Measurements from ENCODE around the gene LAMB1.
"Not testable (repeated sequence)": the region's sequence is repeated elsewhere in the genome, so short reads cannot be mapped to it uniquely, and the experiment has no call there.

LAMB1 gene

GRCh38 chr7:107890493-107890961, 112.4 kb downstream of the LAMB1 start:
- 45% methylated on average over 4 of the region's 7 CpGs for WGBS

GRCh38 chr7:107889992-107890391, 113.0 kb downstream of the LAMB1 start:
- Histone ChIP-seq H3K27me3 (ENCODE audit: control insufficient read depth in 1 of 2, insufficient read depth in 1 of 2, low read length in 2 of 2) (peaks cover 8 to 10% of the 10 kb centered on the region in 2 experiments), H3K36me3 (ENCODE audit: control insufficient read depth in 1 of 2, insufficient read depth in 2 of 2, low read depth in 1 of 2, low read length in 2 of 2) (peaks cover 0 to 22% of the 10 kb centered on the region in 2 experiments), H3K9ac (ENCODE audit: low read length) (peak overlapping the region; percentile 95), H2AFZ (ENCODE audit: low read depth, low read length) (no peak overlapping the region), H2AK5ac (ENCODE audit: low read length, severe bottlenecking) (no peak overlapping the region), H3K79me1 (replicated peaks; ENCODE audit: low read length, poor library complexity, severe bottlenecking) (peaks cover 2% of the 10 kb centered on the region), H4K8ac (ENCODE audit: low read length) (no peak overlapping the region), H3K4me2 (ENCODE audit: low read length, poor library complexity, severe bottlenecking) (no peak overlapping the region), H2BK15ac (ENCODE audit: low read depth, poor library complexity, severe bottlenecking) (no peak overlapping the region), H2BK120ac (ENCODE audit: low read depth, low read length) (no peak overlapping the region), H3K9me3 (ENCODE audit: control insufficient read depth, low read length) (no peaks in the 10 kb centered on the region), H3K4ac (ENCODE audit: low read depth in 1 of 2, low read length in 2 of 2) (no peak overlapping the region), H3K4me3 (ENCODE audit: insufficient read depth in 1 of 2, low read depth in 1 of 2, low read length in 2 of 2) (no peak overlapping the region), H3K4me1 (ENCODE audit: control insufficient read depth, insufficient read depth, low read depth, low read length) (peaks cover 10% of the 10 kb centered on the region), H3K18ac (ENCODE audit: low read depth in 1 of 2, low read length in 2 of 2) (no peak overlapping the region), H3K27ac (ENCODE audit: low read length, poor library complexity, severe bottlenecking) (no peak overlapping the region), H4K91ac (ENCODE audit: low read length) (no peak overlapping the region), H3K23ac (ENCODE audit: low read length in 2 of 2) (no peak overlapping the region), H2BK5ac (ENCODE audit: low read depth, low read length, poor library complexity, severe bottlenecking) (no peak overlapping the region), H3K14ac (ENCODE audit: low read length in 2 of 2) (no peak overlapping the region), H2BK12ac (ENCODE audit: low read length in 2 of 2) (peak overlapping the region in 1 of 2 experiments; percentile 4)
- no peak for DNase-seq
- WGBS: 100% methylated on average over 1 of the region's 3 CpGs

More at GRCh38 chr7:107890493-107890961, 112.4 kb downstream of the LAMB1 start:
- Histone ChIP-seq H2BK15ac (ENCODE audit: low read depth, poor library complexity, severe bottlenecking) (no peak overlapping the region), H3K23ac (ENCODE audit: low read length in 2 of 2) (no peak overlapping the region), H3K18ac (ENCODE audit: low read depth in 1 of 2, low read length in 2 of 2) (peak overlapping the region in 1 of 2 experiments; percentile 8), H3K4me3 (ENCODE audit: insufficient read depth in 1 of 2, low read depth in 1 of 2, low read length in 2 of 2) (peak overlapping the region; percentile 79 to 90), H3K27ac (ENCODE audit: low read length, poor library complexity, severe bottlenecking) (peak overlapping the region; percentile 25), H3K9ac (ENCODE audit: low read length) (peak overlapping the region; percentile 95), H3K27me3 (ENCODE audit: control insufficient read depth in 1 of 2, insufficient read depth in 1 of 2, low read length in 2 of 2) (peaks cover 6% of the 10 kb centered on the region in 2 experiments), H2BK5ac (ENCODE audit: low read depth, low read length, poor library complexity, severe bottlenecking) (no peak overlapping the region), H2AK5ac (ENCODE audit: low read length, severe bottlenecking) (no peak overlapping the region), H3K36me3 (ENCODE audit: control insufficient read depth in 1 of 2, insufficient read depth in 2 of 2, low read depth in 1 of 2, low read length in 2 of 2) (peaks cover 0 to 28% of the 10 kb centered on the region in 2 experiments), H3K79me1 (replicated peaks; ENCODE audit: low read length, poor library complexity, severe bottlenecking) (peaks cover 2% of the 10 kb centered on the region), H3K4me2 (ENCODE audit: low read length, poor library complexity, severe bottlenecking) (peak overlapping the region; percentile 94), H2BK12ac (ENCODE audit: low read length in 2 of 2) (no peak overlapping the region), H4K91ac (ENCODE audit: low read length) (no peak overlapping the region), H2AFZ (ENCODE audit: low read depth, low read length) (peak overlapping the region; percentile 87), H2BK120ac (ENCODE audit: low read depth, low read length) (no peak overlapping the region), H4K8ac (ENCODE audit: low read length) (peak overlapping the region; percentile 32), H3K14ac (ENCODE audit: low read length in 2 of 2) (no peak overlapping the region), H3K4ac (ENCODE audit: low read depth in 1 of 2, low read length in 2 of 2) (peak overlapping the region in 1 of 2 experiments; percentile 58), H3K4me1 (ENCODE audit: control insufficient read depth, insufficient read depth, low read depth, low read length) (peaks cover 10% of the 10 kb centered on the region), H3K9me3 (ENCODE audit: control insufficient read depth, low read length) (no peaks in the 10 kb centered on the region)
- no peak for DNase-seq

GRCh38 chr7:107887827-107888226, 115.1 kb downstream of the LAMB1 start:
- H3K27ac ChIP-seq (ENCODE audit: low read length, poor library complexity, severe bottlenecking); H2BK5ac ChIP-seq (ENCODE audit: low read depth, low read length, poor library complexity, severe bottlenecking); H3K14ac ChIP-seq (ENCODE audit: low read length in 2 of 2); H3K79me1 ChIP-seq (replicated peaks; ENCODE audit: low read length, poor library complexity, severe bottlenecking); H3K23ac ChIP-seq (ENCODE audit: low read length in 2 of 2); H4K91ac ChIP-seq (ENCODE audit: low read length); DNase-seq; H2AFZ ChIP-seq (ENCODE audit: low read depth, low read length); H3K4me1 ChIP-seq (ENCODE audit: control insufficient read depth, insufficient read depth, low read depth, low read length); H2BK12ac ChIP-seq (ENCODE audit: low read length in 2 of 2); H3K4me3 ChIP-seq (ENCODE audit: insufficient read depth in 1 of 2, low read depth in 1 of 2, low read length in 2 of 2); H2AK5ac ChIP-seq (ENCODE audit: low read length, severe bottlenecking); H3K4ac ChIP-seq (ENCODE audit: low read depth in 1 of 2, low read length in 2 of 2); H3K9me3 ChIP-seq (ENCODE audit: control insufficient read depth, low read length); H4K8ac ChIP-seq (ENCODE audit: low read length); H3K9ac ChIP-seq (ENCODE audit: low read length); H3K36me3 ChIP-seq (ENCODE audit: control insufficient read depth in 1 of 2, insufficient read depth in 2 of 2, low read depth in 1 of 2, low read length in 2 of 2); H2BK120ac ChIP-seq (ENCODE audit: low read depth, low read length); H2BK15ac ChIP-seq (ENCODE audit: low read depth, poor library complexity, severe bottlenecking); H3K4me2 ChIP-seq (ENCODE audit: low read length, poor library complexity, severe bottlenecking); H3K18ac ChIP-seq (ENCODE audit: low read depth in 1 of 2, low read length in 2 of 2): not testable (repeated sequence)
- 92% methylated on average over 16 of the region's 22 CpGs for WGBS
- H3K27me3 ChIP-seq (ENCODE audit: control insufficient read depth in 1 of 2, insufficient read depth in 1 of 2, low read length in 2 of 2): peaks cover 15 to 20% of the 10 kb centered on the region in 2 experiments

- Histone ChIP-seq H2BK120ac (ENCODE audit: low read depth, low read length) (no peak overlapping the region), H2AK5ac (ENCODE audit: low read length, severe bottlenecking) (no peak overlapping the region), H3K14ac (ENCODE audit: low read length in 2 of 2) (no peak overlapping the region), H2BK5ac (ENCODE audit: low read depth, low read length, poor library complexity, severe bottlenecking) (no peak overlapping the region), H2BK12ac (ENCODE audit: low read length in 2 of 2) (no peak overlapping the region), H2BK15ac (ENCODE audit: low read depth, poor library complexity, severe bottlenecking) (no peak overlapping the region), H4K91ac (ENCODE audit: low read length) (no peak overlapping the region), H3K4me2 (ENCODE audit: low read length, poor library complexity, severe bottlenecking) (no peak overlapping the region), H3K27me3 (ENCODE audit: control insufficient read depth in 1 of 2, insufficient read depth in 1 of 2, low read length in 2 of 2) (peaks cover 19 to 35% of the 10 kb centered on the region in 2 experiments), H3K18ac (ENCODE audit: low read depth in 1 of 2, low read length in 2 of 2) (no peak overlapping the region), H3K4me1 (ENCODE audit: control insufficient read depth, insufficient read depth, low read depth, low read length) (no peaks in the 10 kb centered on the region), H3K23ac (ENCODE audit: low read length in 2 of 2) (no peak overlapping the region), H3K36me3 (ENCODE audit: control insufficient read depth in 1 of 2, insufficient read depth in 2 of 2, low read depth in 1 of 2, low read length in 2 of 2) (no peaks in the 10 kb centered on the region), H3K9me3 (ENCODE audit: control insufficient read depth, low read length) (no peaks in the 10 kb centered on the region), H3K4me3 (ENCODE audit: insufficient read depth in 1 of 2, low read depth in 1 of 2, low read length in 2 of 2) (no peak overlapping the region), H3K79me1 (replicated peaks; ENCODE audit: low read length, poor library complexity, severe bottlenecking) (no peaks in the 10 kb centered on the region), H3K27ac (ENCODE audit: low read length, poor library complexity, severe bottlenecking) (no peak overlapping the region), H2AFZ (ENCODE audit: low read depth, low read length) (no peak overlapping the region), H3K4ac (ENCODE audit: low read depth in 1 of 2, low read length in 2 of 2) (no peak overlapping the region), H3K9ac (ENCODE audit: low read length) (no peak overlapping the region), H4K8ac (ENCODE audit: low read length) (no peak overlapping the region)
- DNase-seq: no peak
- whole genome bisulfite sequencing: 92% methylated on average over 6 of the region's 6 CpGs
Observed at GRCh38 chr7:107884066-107884818, 118.7 kb downstream of the LAMB1 start.
